Tibial nerve (tissue), 4 donors: ENCODE results near the gene GGTLC1.
"Not testable (repeated sequence)": the region's sequence is repeated elsewhere in the genome, so short reads cannot be mapped to it uniquely, and the experiment has no call there.

Experiments
- EP300 ChIP-seq, 2 donors: sonication (generic); formaldehyde crosslinking; IDR thresholded peaks; one replicate each; pipeline ENCODE4 v1.6.1; 2017; ENCODE audit warnings: antibody characterized with exemption in 2 of 2, mild to moderate bottlenecking in 1 of 2
- POLR2A ChIP-seq, 2 donors: fragments of 450-650 bp; IDR thresholded peaks; one replicate each; pipeline ENCODE4 v1.6.1; 2017; ENCODE audit warnings: antibody characterized with exemption in 2 of 2, mild to moderate bottlenecking in 2 of 2, moderate library complexity in 2 of 2
- TF ChIP-seq, protein P1 (sequence below), 5 experiments: fragments of 200-600 bp in 3 of 5; fragments of 450-650 bp in 2 of 5; sonication (generic) in 3 of 5; IDR thresholded peaks; one replicate each; pipeline ENCODE4 v1.5.1; 2016 to 2019; ENCODE audit warnings: antibody characterized with exemption in 5 of 5, mild to moderate bottlenecking in 3 of 5, moderate library complexity in 2 of 5

DNA sequence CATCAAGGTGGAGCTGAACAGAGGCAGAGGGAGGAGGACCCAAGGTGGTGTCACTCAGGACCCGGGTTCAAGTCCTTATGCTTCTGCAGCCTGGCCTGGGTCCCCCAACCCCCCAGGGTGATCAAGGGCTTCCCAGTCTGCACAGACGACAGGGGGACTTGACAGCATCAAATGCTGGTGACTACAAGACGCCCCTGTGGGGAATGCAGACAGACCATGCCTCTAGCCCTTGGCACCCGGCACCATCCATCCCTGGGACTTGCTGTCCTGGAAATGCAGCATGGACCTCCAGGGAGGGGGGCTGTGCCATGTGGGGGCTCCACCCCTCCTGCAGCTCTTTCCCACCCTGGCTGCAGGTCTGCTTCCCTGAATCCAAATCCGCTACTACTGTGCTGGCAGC is 7.1 kb downstream of the GGTLC1 start:
- TF ChIP-seq, protein P1, sequence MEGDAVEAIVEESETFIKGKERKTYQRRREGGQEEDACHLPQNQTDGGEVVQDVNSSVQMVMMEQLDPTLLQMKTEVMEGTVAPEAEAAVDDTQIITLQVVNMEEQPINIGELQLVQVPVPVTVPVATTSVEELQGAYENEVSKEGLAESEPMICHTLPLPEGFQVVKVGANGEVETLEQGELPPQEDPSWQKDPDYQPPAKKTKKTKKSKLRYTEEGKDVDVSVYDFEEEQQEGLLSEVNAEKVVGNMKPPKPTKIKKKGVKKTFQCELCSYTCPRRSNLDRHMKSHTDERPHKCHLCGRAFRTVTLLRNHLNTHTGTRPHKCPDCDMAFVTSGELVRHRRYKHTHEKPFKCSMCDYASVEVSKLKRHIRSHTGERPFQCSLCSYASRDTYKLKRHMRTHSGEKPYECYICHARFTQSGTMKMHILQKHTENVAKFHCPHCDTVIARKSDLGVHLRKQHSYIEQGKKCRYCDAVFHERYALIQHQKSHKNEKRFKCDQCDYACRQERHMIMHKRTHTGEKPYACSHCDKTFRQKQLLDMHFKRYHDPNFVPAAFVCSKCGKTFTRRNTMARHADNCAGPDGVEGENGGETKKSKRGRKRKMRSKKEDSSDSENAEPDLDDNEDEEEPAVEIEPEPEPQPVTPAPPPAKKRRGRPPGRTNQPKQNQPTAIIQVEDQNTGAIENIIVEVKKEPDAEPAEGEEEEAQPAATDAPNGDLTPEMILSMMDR (IDR thresholded peaks at IDR 0.05), result not testable (repeated sequence)
- not testable (repeated sequence) for TF ChIP-seq POLR2A, EP300 (IDR thresholded peaks at IDR 0.05)
